ENCODE data around the gene CDC45. TPM values are rescaled to one million over a fixed set of nuclear protein-coding genes. Genes with fewer than 3 reads are reported as not detected.
"Not testable (repeated sequence)": the region's sequence is repeated elsewhere in the genome, so short reads cannot be mapped to it uniquely, and the experiment has no call there.

Gene CDC45
- total and polyA plus RNA-seq, 2 donors (not counting 1 experiment from before 2014, with no cell fraction given), result 3.8 to 12.0 TPM

GRCh38 chr22:19434401-19434800 lies 45.3 kb upstream of the CDC45 start:
- peaks cover 5% of the 10 kb centered on the region for H3K4me1 ChIP-seq (ENCODE audit: control insufficient read depth, extremely low read depth, insufficient read depth, low read length)
- H3K9ac ChIP-seq (ENCODE audit: insufficient read depth, low read length), result no peak overlapping the region
- peaks cover 19% of the 10 kb centered on the region for H3K79me2 ChIP-seq (ENCODE audit: control insufficient read depth, insufficient read depth, low read length)
- no peak for TF ChIP-seq EZH2 (IDR thresholded peaks at IDR 0.05; ENCODE audit: low read length, missing control alignments)
- no peak for TF ChIP-seq CTCF (conservative IDR thresholded peaks at IDR 0.05 in 1 of 2, IDR thresholded peaks at IDR 0.05 in 1 of 2; ENCODE audit: low read depth in 1 of 2, low read length in 2 of 2)
- H3K36me3 ChIP-seq (ENCODE audit: control insufficient read depth, insufficient read depth, low read length), result peaks cover 9% of the 10 kb centered on the region
- no peaks in the 10 kb centered on the region for H3K27me3 ChIP-seq (ENCODE audit: control insufficient read depth, insufficient read depth, low read length)
- no peak overlapping the region for H2AFZ ChIP-seq (ENCODE audit: low read length)
- no peak overlapping the region for H3K4me2 ChIP-seq (ENCODE audit: extremely low read depth, insufficient read depth, low read length)
- H3K4me3 ChIP-seq (replicated peaks in 1 of 4; ENCODE audit: control extremely low read depth in 1 of 4, insufficient read depth in 1 of 4, low read depth in 3 of 4, low read length in 4 of 4), result no peak overlapping the region
- no peak overlapping the region for H3K27ac ChIP-seq (ENCODE audit: insufficient read depth, low read length)
- no peak for DNase-seq (ENCODE audit: low read depth in 2 of 2)
- no peaks in the 10 kb centered on the region for H3K9me3 ChIP-seq (ENCODE audit: control insufficient read depth, insufficient read depth, low read depth, low read length)
- H4K20me1 ChIP-seq (ENCODE audit: control insufficient read depth, extremely low read depth, insufficient read depth, low read length), result peaks cover under 1% of the 10 kb centered on the region

GRCh38 chr22:19434829-19435580 lies 44.7 kb upstream of the CDC45 start:
- Histone ChIP-seq H3K79me2 (ENCODE audit: control insufficient read depth, insufficient read depth, low read length) (peaks cover 13% of the 10 kb centered on the region), H4K20me1 (ENCODE audit: control insufficient read depth, extremely low read depth, insufficient read depth, low read length) (no peaks in the 10 kb centered on the region), H3K27me3 (ENCODE audit: control insufficient read depth, insufficient read depth, low read length) (no peaks in the 10 kb centered on the region), H3K4me2 (ENCODE audit: extremely low read depth, insufficient read depth, low read length) (no peak overlapping the region), H3K4me1 (ENCODE audit: control insufficient read depth, extremely low read depth, insufficient read depth, low read length) (peaks cover 4% of the 10 kb centered on the region), H3K4me3 (replicated peaks in 1 of 4; ENCODE audit: control extremely low read depth in 1 of 4, insufficient read depth in 1 of 4, low read depth in 3 of 4, low read length in 4 of 4) (no peak overlapping the region), H2AFZ (ENCODE audit: low read length) (no peak overlapping the region), H3K27ac (ENCODE audit: insufficient read depth, low read length) (no peak overlapping the region), H3K36me3 (ENCODE audit: control insufficient read depth, insufficient read depth, low read length) (peaks cover 9% of the 10 kb centered on the region), H3K9ac (ENCODE audit: insufficient read depth, low read length) (no peak overlapping the region), H3K9me3 (ENCODE audit: control insufficient read depth, insufficient read depth, low read depth, low read length) (no peaks in the 10 kb centered on the region)
- DNase-seq (ENCODE audit: low read depth in 2 of 2), result no peak
- TF ChIP-seq EZH2 (IDR thresholded peaks at IDR 0.05; ENCODE audit: low read length, missing control alignments), result no peak
- no peak for TF ChIP-seq CTCF (conservative IDR thresholded peaks at IDR 0.05 in 1 of 2, IDR thresholded peaks at IDR 0.05 in 1 of 2; ENCODE audit: low read depth in 1 of 2, low read length in 2 of 2)

- H3K9me3 ChIP-seq (ENCODE audit: control insufficient read depth, insufficient read depth, low read depth, low read length); H3K9ac ChIP-seq (ENCODE audit: insufficient read depth, low read length); H3K4me3 ChIP-seq (replicated peaks in 1 of 4; ENCODE audit: control extremely low read depth in 1 of 4, insufficient read depth in 1 of 4, low read depth in 3 of 4, low read length in 4 of 4); H3K27ac ChIP-seq (ENCODE audit: insufficient read depth, low read length); H2AFZ ChIP-seq (ENCODE audit: low read length); H3K4me1 ChIP-seq (ENCODE audit: control insufficient read depth, extremely low read depth, insufficient read depth, low read length); H4K20me1 ChIP-seq (ENCODE audit: control insufficient read depth, extremely low read depth, insufficient read depth, low read length); H3K79me2 ChIP-seq (ENCODE audit: control insufficient read depth, insufficient read depth, low read length); DNase-seq (ENCODE audit: low read depth in 2 of 2); H3K27me3 ChIP-seq (ENCODE audit: control insufficient read depth, insufficient read depth, low read length); H3K4me2 ChIP-seq (ENCODE audit: extremely low read depth, insufficient read depth, low read length): not testable (repeated sequence)
- H3K36me3 ChIP-seq (ENCODE audit: control insufficient read depth, insufficient read depth, low read length), result peaks cover 12% of the 10 kb centered on the region
Observed at GRCh38 chr22:19436444-19437161, 43.1 kb upstream of the CDC45 start.

Data from fibroblast of lung (primary cell).